Activated gamma-delta T cell (primary cell): ENCODE measurements around the gene DNMT3L.
"Not testable (repeated sequence)": the region's sequence is repeated elsewhere in the genome, so short reads cannot be mapped to it uniquely, and the experiment has no call there.

Experiments
- DNase-seq: peaks from one replicate; lab custom pipeline; 2025; lab: John Stamatoyannopoulos, UW
- total RNA-seq, 2 donors: gene quantifications; one replicate each; lab custom pipeline; 2026; lab: John Stamatoyannopoulos, UW

Gene DNMT3L
- 0 to 0.04 reads per million in 2 donors for total RNA-seq

- DNase-seq: no peak
Observed at GRCh38 chr21:44261675-44262295, at the start of gene DNMT3L. TSS of gene DNMT3L (minus strand) at chr21:44261897. CDS start at chr21:44261259, 638 bp downstream.

DNA sequence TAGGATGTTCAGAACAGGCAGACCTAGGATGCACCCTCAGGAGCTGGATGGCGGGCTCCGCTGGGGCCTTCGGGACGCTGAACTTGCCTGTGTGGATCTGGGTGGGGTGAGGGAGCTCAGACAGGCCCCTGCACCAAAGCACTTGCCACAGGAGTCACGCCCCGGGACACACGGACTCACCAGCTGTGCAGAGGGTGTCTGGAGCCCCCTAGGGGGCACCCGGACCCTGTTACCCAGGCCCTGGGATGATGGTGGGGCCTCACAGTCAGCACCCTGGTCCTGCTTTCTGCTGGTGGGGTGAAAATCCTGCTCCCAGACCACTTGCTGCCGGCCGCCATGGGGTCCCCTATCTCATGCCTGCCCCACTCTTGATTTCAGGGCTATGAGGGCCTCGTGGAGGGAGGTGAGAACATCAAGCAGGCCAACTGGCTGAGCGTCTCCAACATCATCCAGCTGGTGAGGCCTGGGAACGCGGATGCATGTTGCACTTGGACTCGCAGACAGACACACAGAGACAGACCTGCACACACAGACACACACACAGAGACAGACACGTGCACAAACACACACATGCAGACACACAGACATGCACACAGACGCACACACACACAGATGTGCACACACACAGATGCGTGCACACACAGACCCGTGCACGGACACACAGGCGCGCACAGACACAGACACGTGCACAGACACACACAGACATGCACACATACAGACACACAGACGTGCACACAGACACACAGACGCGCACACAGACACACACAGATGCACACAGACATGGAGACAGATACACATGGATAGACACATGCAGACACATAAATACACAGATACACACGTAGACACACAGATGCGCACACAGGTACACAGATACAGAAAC lies 49.2 kb upstream of the DNMT3L start:
- no peak for DNase-seq

DNA sequence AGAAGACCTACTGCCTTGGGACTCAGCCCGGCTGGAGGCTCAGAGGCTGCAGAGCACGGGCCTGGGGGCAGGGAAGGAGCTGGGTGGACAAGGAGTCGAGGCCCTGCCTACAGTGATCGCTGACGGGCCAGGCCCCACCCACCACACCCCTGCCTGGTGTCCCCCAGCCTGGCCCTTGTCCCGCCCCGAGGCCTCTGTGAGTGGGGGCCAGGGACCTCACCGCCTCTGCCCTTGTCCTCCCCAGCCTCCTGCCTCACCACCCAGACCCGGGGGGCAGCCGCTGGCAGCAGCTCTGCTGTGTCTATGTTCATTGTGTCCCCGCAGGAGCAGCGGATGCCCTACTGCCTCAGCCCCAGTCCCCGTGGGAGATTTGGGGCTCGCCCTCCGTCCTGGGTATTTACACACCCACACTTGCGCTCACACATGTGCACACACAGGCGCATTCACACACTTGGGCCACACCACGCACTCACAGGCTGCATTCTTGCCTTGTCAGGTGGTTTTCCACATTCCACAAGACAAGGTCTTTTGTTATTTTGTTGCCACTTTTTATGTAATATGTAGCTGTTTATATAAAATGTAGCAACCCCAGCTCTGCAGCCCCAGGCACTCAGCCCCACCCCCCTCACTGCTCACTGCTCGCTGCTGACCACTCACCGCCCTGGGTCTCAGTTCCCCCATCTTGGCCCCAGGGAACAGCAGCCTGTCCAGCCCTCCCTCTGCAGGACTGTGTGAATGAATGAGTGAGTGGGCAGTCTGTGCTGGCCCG lies 45.4 kb upstream of the DNMT3L start:
- DNase-seq: no peak

DNA sequence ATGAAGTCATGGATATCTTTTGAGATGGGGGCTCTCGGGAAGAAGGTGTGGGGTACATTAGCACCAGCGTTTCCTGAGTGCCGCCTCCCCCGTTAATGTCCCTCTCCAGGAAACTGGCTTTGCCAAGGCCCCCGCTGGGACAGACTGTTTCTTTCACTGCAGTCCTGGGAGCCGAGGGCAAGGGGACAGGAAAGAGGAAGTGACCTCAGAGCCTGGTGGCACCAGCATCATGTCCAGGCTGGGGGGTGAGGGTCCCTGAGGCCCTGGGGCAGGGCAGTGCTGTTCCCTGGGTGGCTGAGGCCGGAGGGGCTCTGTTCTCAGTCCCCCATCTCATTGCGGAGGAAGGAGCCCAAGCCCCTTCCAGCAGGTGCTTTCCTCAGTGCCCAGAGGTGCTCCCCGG lies 44.0 kb upstream of the DNMT3L start:
- DNase-seq: no peak

DNA sequence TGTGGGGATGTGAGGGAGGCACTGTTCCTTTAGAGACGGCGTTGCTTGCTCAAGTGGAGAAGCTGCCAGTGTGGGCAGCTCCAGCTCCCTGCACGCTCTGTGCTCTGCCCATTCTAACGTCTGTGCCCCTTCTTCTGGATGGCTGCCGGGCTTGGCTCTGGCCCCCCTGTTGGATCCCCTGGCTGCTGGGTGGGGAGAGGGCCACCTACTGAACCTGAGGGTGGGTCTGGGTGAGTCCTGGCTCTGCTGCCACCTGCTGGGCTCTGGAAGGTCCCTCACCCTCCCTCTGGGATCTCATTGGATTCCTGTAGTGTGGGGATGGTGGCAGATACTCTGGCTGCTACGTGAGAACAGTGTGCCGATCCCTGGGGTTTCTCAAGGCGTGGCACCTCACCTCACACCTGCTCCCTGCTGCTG lies 43.2 kb upstream of the DNMT3L start:
- DNase-seq: no peak

DNA sequence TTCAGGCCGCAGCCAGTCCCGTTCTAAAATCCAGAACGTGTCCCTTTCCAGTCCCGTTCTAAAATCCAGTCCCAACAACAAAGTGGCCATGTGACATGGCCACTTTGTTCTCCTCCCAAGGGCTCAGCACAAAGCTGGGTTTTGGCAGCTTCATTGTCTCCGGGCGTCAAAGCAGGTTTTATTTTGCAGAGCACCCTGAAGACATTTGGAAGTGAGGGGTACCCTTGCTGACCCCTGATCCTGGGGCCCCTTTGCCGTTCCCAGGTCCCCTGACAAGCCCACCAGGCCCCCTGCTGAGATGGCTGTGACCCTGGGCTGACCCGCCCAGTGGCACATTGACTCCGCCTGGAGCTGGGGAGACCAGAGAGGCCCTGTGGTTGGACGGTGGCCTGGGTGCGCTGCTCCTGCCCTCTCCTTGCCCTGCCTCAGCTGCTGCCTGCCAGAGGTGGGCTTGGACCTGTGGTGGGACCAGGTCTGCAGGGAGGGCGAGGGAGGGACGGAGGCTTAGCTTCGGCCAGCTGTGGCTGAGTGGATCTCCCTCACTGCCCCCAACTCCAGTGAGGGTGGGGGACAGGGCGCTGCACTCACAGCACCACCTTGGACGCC lies 42.4 kb upstream of the DNMT3L start:
- DNase-seq: no peak

GRCh38 chr21:44303490-44303981 lies 41.8 kb upstream of the DNMT3L start:
- DNase-seq: no peak

DNA sequence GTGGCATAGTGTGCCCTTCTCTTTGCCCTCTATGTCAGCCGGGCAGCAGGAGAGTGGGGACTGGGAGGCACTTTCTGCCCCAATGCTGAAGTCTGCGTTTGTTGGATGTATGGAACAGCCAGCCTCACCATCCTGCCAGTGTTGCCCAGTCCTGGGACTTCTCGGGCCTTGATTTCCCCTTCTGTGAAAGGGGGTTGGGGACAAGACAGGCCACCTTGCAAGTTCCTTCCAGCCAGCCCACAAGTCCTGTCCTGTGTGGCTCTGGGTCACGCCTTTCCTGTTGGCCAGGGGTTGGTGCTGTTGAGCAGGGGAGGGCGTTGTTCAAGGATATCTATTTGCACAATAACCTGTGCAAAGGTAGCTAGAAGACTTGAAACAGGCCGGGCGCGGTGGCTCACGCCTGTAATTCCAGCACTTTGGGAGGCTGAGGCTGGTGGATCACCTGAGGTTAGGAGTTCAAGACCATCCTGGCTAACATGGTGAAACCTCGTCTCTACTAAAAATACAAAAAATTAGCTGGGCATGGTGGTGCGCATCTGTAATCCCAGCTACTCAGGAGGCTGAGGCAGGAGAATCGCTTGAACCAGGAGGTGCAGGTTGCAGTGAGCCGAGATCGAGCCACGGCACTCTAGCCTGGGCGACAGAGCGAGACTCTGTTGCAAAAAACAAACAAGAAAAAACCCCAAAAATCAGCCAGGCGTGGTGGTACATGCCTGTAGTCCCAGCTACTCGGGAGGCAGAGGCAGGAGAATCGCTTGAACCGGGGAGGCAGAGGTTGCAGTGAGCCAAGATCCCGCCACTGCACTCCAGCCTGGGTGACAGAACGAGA lies 41.1 kb upstream of the DNMT3L start:
- DNase-seq: not testable (repeated sequence)

DNA sequence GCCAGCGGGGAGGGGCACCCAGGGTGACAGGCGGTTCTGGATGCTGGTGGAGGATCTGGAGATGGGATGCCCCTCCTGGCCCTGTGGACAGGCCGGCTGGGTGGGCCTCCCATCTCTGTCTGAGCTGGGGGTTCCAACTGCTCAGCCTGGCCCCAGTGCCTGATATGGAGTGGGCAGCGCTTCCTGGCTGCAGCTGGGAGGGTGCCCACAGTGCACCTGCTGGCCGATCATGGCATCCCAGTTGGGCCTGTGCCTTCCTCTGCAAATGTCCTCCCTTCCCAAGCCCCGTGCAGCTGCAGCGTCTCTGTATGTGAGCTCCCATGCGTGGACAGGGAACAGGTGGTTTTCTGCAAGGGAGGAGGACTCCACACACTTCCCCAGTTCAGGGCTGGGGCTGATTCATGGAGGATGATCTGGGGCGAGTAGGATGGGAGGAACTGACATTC lies 40.3 kb upstream of the DNMT3L start:
- no peak for DNase-seq

GRCh38 chr21:44301141-44301540 lies 39.4 kb upstream of the DNMT3L start:
- no peak for DNase-seq

GRCh38 chr21:44300262-44300959 lies 38.7 kb upstream of the DNMT3L start:
- peak; percentile 46 for DNase-seq

DNA sequence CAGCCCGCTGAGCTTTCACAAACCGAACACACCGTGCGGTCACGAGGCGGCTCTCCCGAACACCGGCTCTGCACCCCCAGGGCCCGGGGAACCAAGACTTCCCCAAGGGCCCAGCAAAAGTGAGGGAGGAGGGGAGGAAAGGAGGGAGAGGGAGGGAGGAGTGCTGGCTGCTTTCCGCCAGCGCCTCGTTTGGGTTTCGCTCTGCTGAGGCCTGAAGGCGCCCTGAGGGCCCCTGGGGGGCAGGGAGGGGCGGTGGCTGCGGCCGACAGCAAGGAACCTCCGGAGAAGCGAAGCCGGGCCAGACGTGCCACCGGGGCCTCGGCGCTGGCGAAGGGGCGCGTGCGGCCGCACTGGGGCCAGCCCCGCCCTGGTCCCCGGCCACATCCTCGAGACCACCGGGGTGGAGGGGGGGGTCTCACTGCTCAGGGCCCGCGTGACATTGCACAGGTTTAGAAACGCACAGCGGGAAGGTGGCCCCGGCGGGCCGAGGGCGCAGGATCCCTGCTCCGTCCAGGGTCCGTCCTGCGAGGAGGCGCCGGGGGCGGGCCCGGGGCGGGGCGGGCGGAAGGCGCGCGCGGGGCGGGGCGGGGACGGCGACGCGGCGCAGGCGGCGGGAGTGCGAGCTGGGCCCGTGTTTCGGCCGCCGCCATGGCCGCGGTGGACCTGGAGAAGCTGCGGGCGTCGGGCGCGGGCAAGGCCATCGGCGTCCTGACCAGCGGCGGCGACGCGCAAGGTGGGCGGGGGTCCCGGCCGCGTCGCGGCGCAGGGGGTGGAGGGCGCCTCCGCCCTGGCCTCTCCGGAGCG lies 38.0 kb upstream of the DNMT3L start, which contains the start of gene PFKL:
TSS of gene PFKL (plus strand) at position 596 of the 804 bp plus-strand sequence. CDS start at position 649, 53 bp downstream.
- DNase-seq: peak; percentile 42

GRCh38 chr21:44299085-44299457 lies 37.4 kb upstream of the DNMT3L start:
- no peak for DNase-seq

DNA sequence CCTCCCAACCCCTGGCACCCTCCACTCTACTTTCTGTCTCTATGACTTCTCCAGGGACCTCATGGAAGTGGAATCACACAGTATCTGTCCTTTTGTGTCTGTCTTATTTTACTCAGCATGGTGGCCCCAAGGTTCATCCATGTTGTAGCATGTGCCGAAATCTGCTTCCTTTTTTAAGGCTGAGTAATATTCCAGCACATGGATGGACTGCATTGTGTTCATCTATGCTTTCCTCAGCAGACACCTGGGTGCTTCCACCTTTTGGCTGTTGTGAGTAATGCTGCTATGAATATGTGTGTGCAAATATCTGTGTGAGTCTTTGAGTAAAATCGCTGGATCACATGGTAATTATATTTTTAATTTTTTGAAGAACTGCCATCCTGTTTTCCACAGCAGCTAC lies 36.6 kb upstream of the DNMT3L start:
- DNase-seq: no peak

DNA sequence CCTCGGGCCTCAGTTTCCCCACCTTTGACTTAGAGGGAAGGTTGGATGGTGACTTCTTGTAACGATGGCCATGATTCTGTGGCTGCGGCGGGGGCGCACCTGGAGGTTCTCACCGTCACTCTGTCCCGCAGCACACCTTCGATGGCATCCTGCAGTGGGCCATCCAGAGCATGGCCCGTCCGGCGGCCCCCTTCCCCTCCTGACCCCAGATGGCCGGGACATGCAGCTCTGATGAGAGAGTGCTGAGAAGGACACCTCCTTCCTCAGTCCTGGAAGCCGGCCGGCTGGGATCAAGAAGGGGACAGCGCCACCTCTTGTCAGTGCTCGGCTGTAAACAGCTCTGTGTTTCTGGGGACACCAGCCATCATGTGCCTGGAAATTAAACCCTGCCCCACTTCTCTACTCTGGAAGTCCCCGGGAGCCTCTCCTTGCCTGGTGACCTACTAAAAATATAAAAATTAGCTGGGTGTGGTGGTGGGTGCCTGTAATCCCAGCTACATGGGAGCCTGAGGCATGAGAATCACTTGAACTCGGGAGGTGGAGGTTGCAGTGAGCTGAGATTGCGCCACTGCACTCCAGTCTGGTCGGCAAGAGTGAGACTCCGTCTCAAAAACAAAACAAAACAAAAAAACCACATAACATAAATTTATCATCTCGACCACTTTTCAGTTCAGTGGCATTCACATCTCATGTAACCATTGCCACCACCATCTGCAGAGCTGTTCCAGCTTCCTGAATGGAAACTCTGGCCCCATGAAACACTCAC lies 36.0 kb upstream of the DNMT3L start:
- DNase-seq: no peak

DNA sequence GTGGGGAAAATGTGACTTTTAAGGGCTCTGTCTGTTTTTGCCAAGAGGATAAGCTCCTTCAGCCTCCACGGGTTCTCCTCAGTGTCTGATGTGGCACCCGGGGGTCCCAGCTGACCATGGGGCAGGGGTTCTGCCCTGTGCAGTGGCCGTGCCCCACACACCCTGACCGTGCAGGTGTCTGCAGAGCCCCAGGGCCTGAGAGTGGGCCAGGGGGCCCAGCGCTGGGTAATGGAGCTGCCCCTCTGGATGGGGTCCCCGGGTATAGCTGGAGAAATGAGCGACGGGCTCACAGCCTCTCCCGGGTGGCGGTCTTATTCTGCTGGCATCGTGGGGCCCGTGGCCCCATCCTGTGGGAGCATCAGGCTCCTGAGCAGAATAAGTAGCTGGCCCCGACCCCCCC lies 35.2 kb upstream of the DNMT3L start:
- DNase-seq: no peak

GRCh38 chr21:44296103-44296519 lies 34.4 kb upstream of the DNMT3L start:
- DNase-seq: no peak

DNA sequence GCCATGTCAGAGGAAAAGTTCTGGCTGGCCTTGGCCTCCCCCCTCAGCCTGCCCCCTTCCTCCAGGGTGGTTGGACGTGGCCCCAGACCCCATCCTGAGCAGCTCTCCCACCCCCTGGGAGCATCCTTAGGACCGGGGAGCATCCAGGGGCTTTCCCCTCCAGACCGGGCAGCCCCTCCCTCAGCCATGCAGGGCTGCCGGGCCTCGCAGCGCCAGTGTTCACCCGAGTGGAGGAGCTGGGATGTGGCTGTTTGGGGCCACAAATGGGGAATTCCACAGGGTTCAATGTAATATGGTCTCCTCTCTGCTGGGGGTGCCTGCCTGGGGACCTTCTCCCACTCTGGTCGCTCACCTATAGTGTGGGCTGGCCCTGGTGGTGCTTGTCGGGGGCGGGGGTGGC lies 33.9 kb upstream of the DNMT3L start:
- no peak for DNase-seq

DNA sequence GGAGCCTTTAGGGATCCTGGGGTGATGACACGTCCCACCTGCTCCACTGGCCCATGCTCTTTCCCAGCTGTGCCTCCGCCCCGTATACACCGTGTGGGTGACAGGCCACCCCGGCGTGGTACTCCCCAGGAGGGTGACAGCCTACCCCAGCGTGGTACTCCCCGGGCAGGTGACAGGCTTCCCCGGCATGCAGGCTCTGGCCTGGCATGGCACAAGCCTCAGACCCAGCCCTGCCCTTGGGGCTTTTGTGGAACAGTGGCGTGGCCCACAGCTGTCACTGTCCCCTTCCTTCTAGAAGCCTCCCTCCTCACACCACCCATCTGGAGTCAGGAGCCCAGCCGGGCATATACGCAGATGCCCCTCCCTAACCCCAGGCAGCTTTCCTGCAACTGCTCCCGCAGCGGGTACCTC lies 33.5 kb upstream of the DNMT3L start:
- DNase-seq: no peak
